Left renal cortex interstitium (tissue), 4 donors: Measurements from ENCODE around the gene PBX3. TPM values are rescaled to one million over a fixed set of nuclear protein-coding genes. Genes with fewer than 3 reads are reported as not detected.

Experiments
- DNase-seq, 4 donors: peaks; one replicate each; pipeline ENCODE4 v3.0.0-alpha.2; 2013; ENCODE audit warnings: low read depth in 4 of 4, low spot score in 2 of 4, missing footprints in 1 of 4
- polyA plus RNA-seq, 4 donors: library from polyadenylated mRNA; unstranded; fragments of 120-200 nt; gene quantifications; one replicate each; pipeline ENCODE4 v1.2.1, GENCODE V29; 2013; ENCODE audit not compliant: insufficient read length in 4 of 4

PBX3 gene
- polyA plus RNA-seq, 4 donors: 27.0 to 30.7 (median 28.9) TPM

- DNase-seq: no peak
Measured at GRCh38 chr9:126015424-126015823, 268.3 kb downstream of the PBX3 start.

GRCh38 chr9:126016579-126017290, 269.6 kb downstream of the PBX3 start:
- DNase-seq: no peak

Other genes with a start within 250 kb of the PBX3 start
- gene MAPKAP1, start 40.2 kb upstream of the PBX3 start, polyA plus RNA-seq: 10 to 100 TPM; 59.0 to 82.9 (median 76.7) TPM